H9 (cell line): ENCODE data around the gene WEE1. TPM values are rescaled to one million over a fixed set of nuclear protein-coding genes. Genes with fewer than 3 reads are reported as not detected.

Experiments
- DNase-seq: peaks from one replicate; pipeline ENCODE4 v3.0.0-alpha.2; 2017
- H2AFZ ChIP-seq: one replicate; pipeline ENCODE4 v1.6.1; 2013; ENCODE audit warnings: mild to moderate bottlenecking, low read length, control low read depth, moderate library complexity
- H2AK5ac ChIP-seq: 2 replicates; pipeline ENCODE4 v1.6.1; 2013; ENCODE audit warnings: low read length, control low read depth, mixed read lengths; ENCODE audit not compliant: insufficient read length
- H2BK120ac ChIP-seq: one replicate; pipeline ENCODE4 v1.6.1; 2013; ENCODE audit warnings: low read depth, mild to moderate bottlenecking, low read length, control low read depth, inconsistent platforms; ENCODE audit not compliant: poor library complexity, severe bottlenecking
- H2BK12ac ChIP-seq: 2 replicates; pipeline ENCODE4 v1.6.1; 2013; ENCODE audit warnings: low read length, control low read depth, mixed read lengths, low read depth; ENCODE audit not compliant: insufficient read length
- H2BK15ac ChIP-seq: 2 replicates; pipeline ENCODE4 v1.6.1; 2013; ENCODE audit warnings: low read depth, low read length, control low read depth
- H2BK20ac ChIP-seq: one replicate; pipeline ENCODE4 v1.6.1; 2013; ENCODE audit warnings: low read depth, mild to moderate bottlenecking, low read length, control low read depth, inconsistent platforms; ENCODE audit not compliant: poor library complexity, severe bottlenecking
- H2BK5ac ChIP-seq: 2 replicates; pipeline ENCODE4 v1.6.1; 2013; ENCODE audit warnings: low read length, control low read depth, mixed read lengths; ENCODE audit not compliant: insufficient read length
- H3K14ac ChIP-seq: 2 replicates; pipeline ENCODE4 v1.6.1; 2013; ENCODE audit warnings: low read length, control low read depth; ENCODE audit not compliant: insufficient read depth
- H3K18ac ChIP-seq: 2 replicates; pipeline ENCODE4 v1.6.1; 2013; ENCODE audit warnings: low read depth, mild to moderate bottlenecking, mixed read lengths, low read length, control low read depth; ENCODE audit not compliant: insufficient read length
- H3K23ac ChIP-seq: 2 replicates; pipeline ENCODE4 v1.6.1; 2013; ENCODE audit warnings: low read length, control low read depth, mixed read lengths, low read depth; ENCODE audit not compliant: insufficient read length
- H3K23me2 ChIP-seq: 2 replicates; pipeline ENCODE4 v1.6.1; 2013; ENCODE audit warnings: low read depth, mild to moderate bottlenecking, mixed read lengths, low read length, control low read depth; ENCODE audit not compliant: insufficient read length, poor library complexity, severe bottlenecking
- H3K27ac ChIP-seq: 2 replicates; pipeline ENCODE4 v1.5.1; 2013; ENCODE audit warnings: low read length, control low read depth, mixed read lengths, low read depth; ENCODE audit not compliant: insufficient read length
- H3K27me3 ChIP-seq: 2 replicates; pipeline ENCODE4 v1.6.1; 2013; ENCODE audit warnings: low read length, control low read depth, inconsistent platforms; ENCODE audit not compliant: insufficient read depth
- H3K4ac ChIP-seq: 2 replicates; pipeline ENCODE4 v1.6.1; 2013; ENCODE audit warnings: low read depth, mild to moderate bottlenecking, control low read depth, inconsistent platforms, low read length, moderate library complexity
- H3K4me1 ChIP-seq: 2 replicates; pipeline ENCODE4 v1.6.1; 2013; ENCODE audit warnings: low read length, control low read depth, inconsistent platforms; ENCODE audit not compliant: insufficient read depth
- H3K4me2 ChIP-seq: 2 replicates; pipeline ENCODE4 v1.6.1; 2013; ENCODE audit warnings: low read length, control low read depth, mixed read lengths; ENCODE audit not compliant: insufficient read length, insufficient read depth
- H3K56ac ChIP-seq: 2 replicates; pipeline ENCODE4 v1.6.1; 2013; ENCODE audit warnings: low read depth, mild to moderate bottlenecking, mixed read lengths, low read length, control low read depth; ENCODE audit not compliant: insufficient read length
- H3K79me1 ChIP-seq: 2 replicates; pipeline ENCODE4 v1.6.1; 2013; ENCODE audit warnings: low read depth, mild to moderate bottlenecking, moderate library complexity, low read length, control low read depth, inconsistent platforms; ENCODE audit not compliant: insufficient read depth, poor library complexity, severe bottlenecking
- H3K79me2 ChIP-seq: 2 replicates; pipeline ENCODE4 v1.6.1; 2013; ENCODE audit warnings: low read length, control low read depth, inconsistent platforms; ENCODE audit not compliant: insufficient read depth
- H3K9ac ChIP-seq: 2 replicates; pipeline ENCODE4 v1.6.1; 2013; ENCODE audit warnings: low read length, control low read depth, mixed read lengths; ENCODE audit not compliant: insufficient read length; ENCODE audit errors: extremely low read depth
- H3K9me3 ChIP-seq: one replicate; pipeline ENCODE4 v1.6.1; 2013; ENCODE audit warnings: low read depth, low read length, inconsistent platforms; ENCODE audit not compliant: control insufficient read depth
- H3T11ph ChIP-seq: one replicate; pipeline ENCODE4 v1.6.1; 2013; ENCODE audit warnings: mild to moderate bottlenecking, low read length, control low read depth, inconsistent platforms
- H4K20me1 ChIP-seq: one replicate; pipeline ENCODE4 v1.6.1; 2013; ENCODE audit not compliant: control insufficient read depth, insufficient read length, insufficient read depth
- H4K5ac ChIP-seq: 2 replicates; pipeline ENCODE4 v1.6.1; 2013; ENCODE audit warnings: low read depth, mild to moderate bottlenecking, mixed read lengths, low read length, control low read depth; ENCODE audit not compliant: insufficient read length
- H4K8ac ChIP-seq: replicated peaks from 2 replicates; pipeline ENCODE4 v1.6.1; 2013; ENCODE audit warnings: low read length, control low read depth, mixed read lengths, low read depth; ENCODE audit not compliant: insufficient read length
- H4K91ac ChIP-seq: 2 replicates; pipeline ENCODE4 v1.6.1; 2013; ENCODE audit warnings: low read depth, mild to moderate bottlenecking, moderate library complexity, mixed read lengths, low read length, control low read depth; ENCODE audit not compliant: insufficient read length
- H3K27ac Mint-ChIP-seq, 3 experiments: 2 replicates in 2 of 3; 3 replicates in 1 of 3; pipeline ENCODE4 v1.8.0; 2020 to 2021; ENCODE audit warnings: mixed read lengths in 3 of 3, mild to moderate bottlenecking in 1 of 3, moderate library complexity in 1 of 3
- H3K27me3 Mint-ChIP-seq: 2 replicates; pipeline ENCODE4 v1.8.0; 2021; ENCODE audit warnings: low read depth, mild to moderate bottlenecking, moderate library complexity, mixed read lengths
- H3K36me3 Mint-ChIP-seq, 3 experiments: 2 replicates in 2 of 3; 3 replicates in 1 of 3; pipeline ENCODE4 v1.8.0; 2020 to 2021; ENCODE audit warnings: low read depth in 3 of 3, mixed read lengths in 3 of 3; ENCODE audit not compliant: insufficient read depth in 1 of 3
- H3K4me1 Mint-ChIP-seq, 2 experiments: 2 replicates each; pipeline ENCODE4 v1.8.0; 2020; ENCODE audit warnings: mixed read lengths in 2 of 2
- H3K4me3 Mint-ChIP-seq, 2 experiments: 2 replicates in 1 of 2; 3 replicates in 1 of 2; pipeline ENCODE4 v1.8.0; 2020 to 2021; ENCODE audit warnings: mild to moderate bottlenecking in 2 of 2, mixed read lengths in 2 of 2, moderate library complexity in 1 of 2
- H3K9me3 Mint-ChIP-seq, 2 experiments: 2 replicates in 1 of 2; 3 replicates in 1 of 2; pipeline ENCODE4 v1.8.0; 2020; ENCODE audit warnings: mild to moderate bottlenecking in 2 of 2, mixed read lengths in 2 of 2, moderate library complexity in 1 of 2
- WGBS: extraction: QIAGEN DNeasy Blood & Tissue Kit; methylation state at CpG from one replicate; pipeline ENCODE4 v1.1.7; 2013; ENCODE audit warnings: missing lambda C conversion rate, low lambda C conversion rate, mixed read lengths; ENCODE audit not compliant: insufficient read length; ENCODE audit errors: extremely low coverage; 5-methylcytosine and 5-hydroxymethylcytosine counted together
- total RNA-seq: library from RNA; stranded (reverse); gene quantifications from 2 replicates; pipeline ENCODE4 v1.2.1, GENCODE V29; 2021
- TF ChIP-seq, protein P1 (sequence below): fragments of 200-600 bp; sonication (generic); conservative IDR thresholded peaks from 3 replicates; pipeline ENCODE4 v1.8.0; 2021; ENCODE audit warnings: antibody characterized with exemption, mild to moderate bottlenecking

Gene WEE1
- total RNA-seq, 1 experiment from 2014 or later, result 142 TPM

DNA sequence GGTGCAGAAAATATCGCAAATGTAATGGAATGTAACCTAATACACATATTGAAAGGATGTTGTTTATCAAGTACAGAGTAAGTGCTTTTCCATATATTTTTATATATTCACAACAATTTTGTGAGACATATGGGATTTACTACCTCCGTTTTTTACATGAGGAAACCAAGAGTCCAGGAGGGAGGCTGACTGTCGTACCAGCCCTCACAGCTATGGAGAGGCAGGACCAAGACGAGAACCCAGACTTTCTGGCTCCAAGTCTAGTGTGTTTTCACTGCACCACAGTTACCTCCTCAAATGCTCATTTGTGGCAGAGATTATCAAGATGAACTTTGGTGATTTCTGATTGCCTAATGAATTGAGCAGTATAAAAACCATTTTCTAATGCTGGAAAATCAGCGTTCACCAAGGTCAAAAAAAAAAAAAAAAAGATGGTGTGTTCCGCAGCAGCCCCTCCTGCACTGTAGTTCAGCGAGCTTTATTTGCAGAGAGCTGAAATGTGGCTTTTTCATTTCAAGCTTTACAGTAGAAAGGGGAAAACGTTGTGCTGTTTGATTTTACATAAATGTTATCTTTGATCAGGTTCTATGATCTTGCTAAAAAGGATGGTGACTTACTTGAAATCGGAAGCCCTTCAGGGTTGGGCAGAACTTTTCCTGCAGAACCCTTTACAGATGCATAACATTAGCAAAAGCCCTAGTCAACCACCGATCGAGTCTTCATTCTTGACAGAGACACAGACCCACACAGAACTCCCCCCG lies 44.7 kb upstream of the WEE1 start:
- no peaks in the 10 kb centered on the region for H4K20me1 ChIP-seq
- no peak overlapping the region for H2AK5ac ChIP-seq
- H3K9ac ChIP-seq, result no peak overlapping the region
- no peak overlapping the region for H4K91ac ChIP-seq
- H3K4ac ChIP-seq, result no peak overlapping the region
- TF ChIP-seq, protein P1, sequence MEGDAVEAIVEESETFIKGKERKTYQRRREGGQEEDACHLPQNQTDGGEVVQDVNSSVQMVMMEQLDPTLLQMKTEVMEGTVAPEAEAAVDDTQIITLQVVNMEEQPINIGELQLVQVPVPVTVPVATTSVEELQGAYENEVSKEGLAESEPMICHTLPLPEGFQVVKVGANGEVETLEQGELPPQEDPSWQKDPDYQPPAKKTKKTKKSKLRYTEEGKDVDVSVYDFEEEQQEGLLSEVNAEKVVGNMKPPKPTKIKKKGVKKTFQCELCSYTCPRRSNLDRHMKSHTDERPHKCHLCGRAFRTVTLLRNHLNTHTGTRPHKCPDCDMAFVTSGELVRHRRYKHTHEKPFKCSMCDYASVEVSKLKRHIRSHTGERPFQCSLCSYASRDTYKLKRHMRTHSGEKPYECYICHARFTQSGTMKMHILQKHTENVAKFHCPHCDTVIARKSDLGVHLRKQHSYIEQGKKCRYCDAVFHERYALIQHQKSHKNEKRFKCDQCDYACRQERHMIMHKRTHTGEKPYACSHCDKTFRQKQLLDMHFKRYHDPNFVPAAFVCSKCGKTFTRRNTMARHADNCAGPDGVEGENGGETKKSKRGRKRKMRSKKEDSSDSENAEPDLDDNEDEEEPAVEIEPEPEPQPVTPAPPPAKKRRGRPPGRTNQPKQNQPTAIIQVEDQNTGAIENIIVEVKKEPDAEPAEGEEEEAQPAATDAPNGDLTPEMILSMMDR, result no peak
- no peaks in the 10 kb centered on the region for H3K9me3 ChIP-seq
- H3K23ac ChIP-seq, result no peak overlapping the region
- H3K4me1 Mint-ChIP-seq, result peaks cover 33 to 35% of the 10 kb centered on the region in 2 experiments
- H3K36me3 Mint-ChIP-seq, result peaks cover 8 to 26% (median 22%) of the 10 kb centered on the region in 3 experiments; a peak in 6 of 7 replicates
- H2AFZ ChIP-seq, result no peak overlapping the region
- no peak overlapping the region for H3K4me2 ChIP-seq
- no peak overlapping the region for H3K56ac ChIP-seq
- DNase-seq, result no peak
- H3K27ac Mint-ChIP-seq, result 0 out of 7 replicates have a peak overlapping the region, but pooled peaks of 2 of the 3 experiments have one; percentile 34 to 70
- H3K27ac ChIP-seq, result no peak overlapping the region
- no peaks in the 10 kb centered on the region; the same call in 1 of the 2 replicates for H3K27me3 Mint-ChIP-seq
- no peak overlapping the region for H3K4me3 Mint-ChIP-seq
- no peak overlapping the region for H2BK120ac ChIP-seq
- no peaks in the 10 kb centered on the region for H3K79me1 ChIP-seq
- no peak overlapping the region for H2BK20ac ChIP-seq
- no peak overlapping the region for H4K8ac ChIP-seq
- no peaks in the 10 kb centered on the region for H3K4me1 ChIP-seq
- no peak overlapping the region for H2BK5ac ChIP-seq
- no peak overlapping the region for H3T11ph ChIP-seq
- H3K79me2 ChIP-seq, result no peaks in the 10 kb centered on the region
- H3K27me3 ChIP-seq, result no peaks in the 10 kb centered on the region
- H3K18ac ChIP-seq, result no peak overlapping the region
- no peak overlapping the region for H2BK12ac ChIP-seq
- H3K9me3 Mint-ChIP-seq, result no peaks in the 10 kb centered on the region
- WGBS, result no CpG with 5 or more reads among the region's 12 CpGs
- no peak overlapping the region for H3K14ac ChIP-seq
- H4K5ac ChIP-seq, result no peak overlapping the region
- H2BK15ac ChIP-seq, result no peak overlapping the region
- H3K23me2 ChIP-seq, result no peaks in the 10 kb centered on the region
